ENCODE data around the gene DCP1A.

- TF ChIP-seq CTCF (IDR thresholded peaks at IDR 0.05) (no peak), SMC3 (IDR thresholded peaks at IDR 0.05; ENCODE audit: low read depth, low read length) (no peak), PBX3 (IDR thresholded peaks at IDR 0.05) (no peak), POLR2AphosphoS5 (IDR thresholded peaks at IDR 0.05; ENCODE audit: low read depth, low read length) (no peak), RAD21 (IDR thresholded peaks at IDR 0.05; ENCODE audit: low read length) (no peak), MXI1 (IDR thresholded peaks at IDR 0.05; ENCODE audit: low read depth, low read length) (no peak)
These were observed 43.4 kb downstream of the DCP1A start for GRCh38 chr3:53303957-53304356.

Data from SK-N-SH (cell line).